A549 (cell line): Measurements from ENCODE around the gene CELF4. TPM values are rescaled to one million over a fixed set of nuclear protein-coding genes. Genes with fewer than 3 reads are reported as not detected.

Experiments used
- ATAC-seq, 2 experiments: fragments of 200-7000 bp in 1 of 2; fragments of >200 bp in 1 of 2; cut with Nextera tagmentation in 1 of 2; cut with Tn5 transposase in 1 of 2; 3 replicates each; pipeline versions ENCODE4 v1.8.0 to v1.9.1; 2018 to 2020; ENCODE audit warnings: mild to moderate bottlenecking in 1 of 2, moderate library complexity in 1 of 2
- CTCF ChIA-PET: fragments of 300-600 bp; sonication (Branson Sonifier 250); formaldehyde crosslinking; extraction: SDS; loops from one replicate; lab custom pipeline; 2021; ENCODE audit warnings: antibody characterized with exemption, inconsistent platforms; lab: Yijun Ruan, JAX
- POLR2A ChIA-PET: fragments of 350-600 bp; formaldehyde crosslinking; extraction: SDS; loops from one replicate; lab custom pipeline; 2021; ENCODE audit warnings: antibody characterized with exemption, inconsistent platforms; lab: Yijun Ruan, JAX
- DNase-seq, 2 experiments: peaks; one replicate each; pipeline versions ENCODE4 v3.0.0 to v3.0.0-alpha.2; 2011 to 2016; ENCODE audit warnings: low read depth in 1 of 2, low spot score in 1 of 2
- FAIRE-seq: peaks from 2 replicates; lab custom pipeline; 2011; peaks lifted over from hg19 to GRCh38; lab: Jason Lieb, UNC
- H3K27ac ChIP-seq, 2 experiments: fragments of >200 bp; sonication (Bioruptor Twin); formaldehyde crosslinking; 3 replicates each; pipeline ENCODE4 v1.5.1; 2016 to 2017
- H3K4me1 ChIP-seq: fragments of >200 bp; sonication (Bioruptor Twin); formaldehyde crosslinking; 3 replicates; pipeline ENCODE4 v1.6.1; 2016
- H3K4me2 ChIP-seq: fragments of >200 bp; sonication (Bioruptor Twin); formaldehyde crosslinking; 3 replicates; pipeline ENCODE4 v1.6.1; 2016
- H3K4me3 ChIP-seq: fragments of >200 bp; sonication (Bioruptor Twin); formaldehyde crosslinking; 3 replicates; pipeline ENCODE4 v1.5.1; 2016
- H3K9me3 ChIP-seq: fragments of >200 bp; sonication (Bioruptor Twin); formaldehyde crosslinking; 3 replicates; pipeline ENCODE4 v1.6.1; 2016
- ATOH8 ChIP-seq: fragments of 250-450 bp; sonication (Bioruptor Pico); IDR thresholded peaks from 2 replicates; pipeline ENCODE4 v1.5.0; 2020; ENCODE audit warnings: low read depth, mild to moderate bottlenecking, moderate library complexity
- CBX8 ChIP-seq: fragments of 200-600 bp; sonication (generic); IDR thresholded peaks from 2 replicates; pipeline ENCODE4 v1.6.1; 2016
- CHD4 ChIP-seq: fragments of 200-600 bp; sonication (generic); IDR thresholded peaks from 2 replicates; pipeline ENCODE4 v1.6.1; 2016; ENCODE audit warnings: antibody characterized with exemption, mild to moderate bottlenecking, borderline replicate concordance
- HDAC2 ChIP-seq: fragments of 200-600 bp; sonication (generic); IDR thresholded peaks from 2 replicates; pipeline ENCODE4 v1.6.1; 2016
- HOXA7 ChIP-seq: fragments of 250-450 bp; sonication (Bioruptor Pico); IDR thresholded peaks from 2 replicates; pipeline ENCODE4 v1.5.0; 2020; ENCODE audit warnings: mild to moderate bottlenecking, moderate library complexity
- HOXB13 ChIP-seq: fragments of 250-450 bp; sonication (Bioruptor Pico); IDR thresholded peaks from 2 replicates; pipeline ENCODE4 v1.5.0; 2020; ENCODE audit warnings: low read depth, mild to moderate bottlenecking, moderate library complexity
- KDM5A ChIP-seq: fragments of 200-600 bp; sonication (generic); IDR thresholded peaks from 2 replicates; pipeline ENCODE4 v1.6.1; 2016; ENCODE audit warnings: antibody characterized with exemption, mild to moderate bottlenecking
- MAFK ChIP-seq: fragments of 450-650 bp; IDR thresholded peaks from 2 replicates; pipeline ENCODE4 v1.6.1; 2014; ENCODE audit not compliant: partially characterized antibody
- MYC ChIP-seq: IDR thresholded peaks from 2 replicates; pipeline ENCODE4 v1.6.1; 2012; ENCODE audit warnings: mild to moderate bottlenecking, inconsistent platforms, low read length, improper control_type of control experiment, borderline replicate concordance
- NPAS2 ChIP-seq: fragments of 250-450 bp; sonication (Bioruptor Pico); IDR thresholded peaks from 2 replicates; pipeline ENCODE4 v1.8.0; 2022; ENCODE audit warnings: mild to moderate bottlenecking, moderate library complexity, borderline replicate concordance
- NR3C1 ChIP-seq: fragments of >200 bp; sonication (Bioruptor Twin); formaldehyde crosslinking; IDR thresholded peaks from 3 replicates; pipeline ENCODE4 v1.6.1; 2017
- POLR2A ChIP-seq: IDR thresholded peaks from 2 replicates; pipeline ENCODE4 v1.6.1; 2012; ENCODE audit warnings: mild to moderate bottlenecking, low read length
- RARB ChIP-seq: fragments of 250-450 bp; sonication (Bioruptor Pico); IDR thresholded peaks from 2 replicates; pipeline ENCODE4 v1.8.0; 2021; ENCODE audit warnings: mild to moderate bottlenecking, moderate library complexity
- RCOR1 ChIP-seq: fragments of 150-350 bp; IDR thresholded peaks from 2 replicates; pipeline ENCODE4 v1.6.1; 2014; ENCODE audit warnings: antibody characterized with exemption, low read length, low read depth
- RFX5 ChIP-seq: fragments of 450-650 bp; IDR thresholded peaks from 2 replicates; pipeline ENCODE4 v1.7.1; 2014; ENCODE audit warnings: antibody characterized with exemption, mild to moderate bottlenecking, moderate library complexity
- SMC3 ChIP-seq: fragments of >200 bp; sonication (Bioruptor Twin); formaldehyde crosslinking; IDR thresholded peaks from 3 replicates; pipeline ENCODE4 v1.6.1; 2018; ENCODE audit warnings: inconsistent platforms
- ZFP36 ChIP-seq: fragments of 450-650 bp; IDR thresholded peaks from 2 replicates; pipeline ENCODE4 v1.6.1; 2014; ENCODE audit warnings: borderline replicate concordance; ENCODE audit not compliant: partially characterized antibody
- WGBS: methylation state at CpG from one replicate; pipeline ENCODE4 v1.1.6; 2017; ENCODE audit errors: missing lambda C conversion rate; 5-methylcytosine and 5-hydroxymethylcytosine counted together
- polyA plus RNA-seq, 4 experiments: library from polyadenylated mRNA; depleted of rRNA in 3 of 4; stranded (reverse); fragments of >200 nt; fragmentation: RNase III in 1 of 4; extraction: RNeasy Plus Mini Kit Qiagen cat#74134 plus additional on column Dnase treatment in 1 of 4; gene quantifications; 2 replicates in 3 of 4; 3 replicates in 1 of 4; pipeline ENCODE4 v1.2.3, GENCODE V29; 2011 to 2017
- TF ChIP-seq, protein P1 (sequence below): fragments of >200 bp; sonication (Bioruptor Twin); formaldehyde crosslinking; IDR thresholded peaks from 2 replicates; pipeline ENCODE4 v1.6.1; 2016
- TF ChIP-seq, protein P2 (sequence below): fragments of 200-600 bp; sonication (generic); IDR thresholded peaks from 2 replicates; pipeline ENCODE4 v1.6.1; 2016; ENCODE audit warnings: antibody characterized with exemption, mild to moderate bottlenecking, moderate library complexity
- TF ChIP-seq, protein P3 (sequence below): fragments of 450-650 bp; IDR thresholded peaks from 2 replicates; pipeline ENCODE4 v1.6.1; 2014; ENCODE audit warnings: antibody characterized with exemption
- TF ChIP-seq, protein P4 (sequence below): fragments of 250-450 bp; sonication (Bioruptor Pico); IDR thresholded peaks from 2 replicates; pipeline ENCODE4 v1.5.0; 2021; ENCODE audit warnings: mild to moderate bottlenecking, moderate library complexity, borderline replicate concordance

CELF4 gene
- polyA plus RNA-seq, 2 of the 4 experiments (the other 2 are of a cell fraction): 0.08 TPM; not detected in 1

- no peak overlapping the region for H3K4me3 ChIP-seq
- FAIRE-seq: no peak
- H3K27ac ChIP-seq: no peak overlapping the region
- POLR2A ChIA-PET: no interaction called here
- TF ChIP-seq, protein P1, sequence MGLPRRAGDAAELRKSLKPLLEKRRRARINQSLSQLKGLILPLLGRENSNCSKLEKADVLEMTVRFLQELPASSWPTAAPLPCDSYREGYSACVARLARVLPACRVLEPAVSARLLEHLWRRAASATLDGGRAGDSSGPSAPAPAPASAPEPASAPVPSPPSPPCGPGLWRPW: no peak
- TF ChIP-seq CBX8: no peak
- TF ChIP-seq, all 56 proteins: peak for 0
- WGBS: 72% methylated on average over 5 of the region's 6 CpGs
- Histone ChIP-seq H3K4me1 (no peaks in the 10 kb centered on the region), H3K4me2 (no peak overlapping the region), H3K9me3 (no peaks in the 10 kb centered on the region)
- ATAC-seq: no peak
- no peak for DNase-seq
- CTCF ChIA-PET: no interaction called here
Measured at GRCh38 chr18:37249895-37250618, 315.5 kb downstream of the CELF4 start.

GRCh38 chr18:37249171-37249886 is 316.3 kb downstream of the CELF4 start:
- no peak for DNase-seq
- WGBS: 48% methylated on average over 8 of the region's 11 CpGs
- Histone ChIP-seq H3K4me3 (no peak overlapping the region), H3K4me1 (no peaks in the 10 kb centered on the region), H3K4me2 (no peak overlapping the region), H3K27ac (no peak overlapping the region), H3K9me3 (no peaks in the 10 kb centered on the region)
- TF ChIP-seq RFX5 (no peak), HOXB13 (CRISPR knock-in tag) (no peak), ZFP36 (no peak), MYC (no peak), NR3C1 (no peak), RARB (CRISPR knock-in tag) (no peak), MAFK (no peak), CHD4 (no peak), NPAS2 (CRISPR knock-in tag) (no peak)
- TF ChIP-seq, protein P2, sequence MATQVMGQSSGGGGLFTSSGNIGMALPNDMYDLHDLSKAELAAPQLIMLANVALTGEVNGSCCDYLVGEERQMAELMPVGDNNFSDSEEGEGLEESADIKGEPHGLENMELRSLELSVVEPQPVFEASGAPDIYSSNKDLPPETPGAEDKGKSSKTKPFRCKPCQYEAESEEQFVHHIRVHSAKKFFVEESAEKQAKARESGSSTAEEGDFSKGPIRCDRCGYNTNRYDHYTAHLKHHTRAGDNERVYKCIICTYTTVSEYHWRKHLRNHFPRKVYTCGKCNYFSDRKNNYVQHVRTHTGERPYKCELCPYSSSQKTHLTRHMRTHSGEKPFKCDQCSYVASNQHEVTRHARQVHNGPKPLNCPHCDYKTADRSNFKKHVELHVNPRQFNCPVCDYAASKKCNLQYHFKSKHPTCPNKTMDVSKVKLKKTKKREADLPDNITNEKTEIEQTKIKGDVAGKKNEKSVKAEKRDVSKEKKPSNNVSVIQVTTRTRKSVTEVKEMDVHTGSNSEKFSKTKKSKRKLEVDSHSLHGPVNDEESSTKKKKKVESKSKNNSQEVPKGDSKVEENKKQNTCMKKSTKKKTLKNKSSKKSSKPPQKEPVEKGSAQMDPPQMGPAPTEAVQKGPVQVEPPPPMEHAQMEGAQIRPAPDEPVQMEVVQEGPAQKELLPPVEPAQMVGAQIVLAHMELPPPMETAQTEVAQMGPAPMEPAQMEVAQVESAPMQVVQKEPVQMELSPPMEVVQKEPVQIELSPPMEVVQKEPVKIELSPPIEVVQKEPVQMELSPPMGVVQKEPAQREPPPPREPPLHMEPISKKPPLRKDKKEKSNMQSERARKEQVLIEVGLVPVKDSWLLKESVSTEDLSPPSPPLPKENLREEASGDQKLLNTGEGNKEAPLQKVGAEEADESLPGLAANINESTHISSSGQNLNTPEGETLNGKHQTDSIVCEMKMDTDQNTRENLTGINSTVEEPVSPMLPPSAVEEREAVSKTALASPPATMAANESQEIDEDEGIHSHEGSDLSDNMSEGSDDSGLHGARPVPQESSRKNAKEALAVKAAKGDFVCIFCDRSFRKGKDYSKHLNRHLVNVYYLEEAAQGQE: no peak
- TF ChIP-seq, protein P3, sequence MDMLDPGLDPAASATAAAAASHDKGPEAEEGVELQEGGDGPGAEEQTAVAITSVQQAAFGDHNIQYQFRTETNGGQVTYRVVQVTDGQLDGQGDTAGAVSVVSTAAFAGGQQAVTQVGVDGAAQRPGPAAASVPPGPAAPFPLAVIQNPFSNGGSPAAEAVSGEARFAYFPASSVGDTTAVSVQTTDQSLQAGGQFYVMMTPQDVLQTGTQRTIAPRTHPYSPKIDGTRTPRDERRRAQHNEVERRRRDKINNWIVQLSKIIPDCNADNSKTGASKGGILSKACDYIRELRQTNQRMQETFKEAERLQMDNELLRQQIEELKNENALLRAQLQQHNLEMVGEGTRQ: no peak
- POLR2A ChIA-PET: no interaction called here
- no peak for FAIRE-seq
- ATAC-seq: no peak
- CTCF ChIA-PET: no interaction called here

GRCh38 chr18:37248281-37248680 is 317.3 kb downstream of the CELF4 start:
- ATAC-seq: no peak
- no peak overlapping the region for H3K27ac ChIP-seq
- no peak for DNase-seq
- FAIRE-seq: no peak
- H3K4me3 ChIP-seq: no peak overlapping the region
- ChIA-PET POLR2A (no interaction called here), CTCF (no interaction called here)
- H3K9me3 ChIP-seq: no peaks in the 10 kb centered on the region
- no peaks in the 10 kb centered on the region for H3K4me1 ChIP-seq
- H3K4me2 ChIP-seq: no peak overlapping the region
- WGBS: 97% methylated on average over 5 of the region's 5 CpGs
- no peak for TF ChIP-seq NPAS2 (CRISPR knock-in tag)
- TF ChIP-seq KDM5A: no peak
- no peak for TF ChIP-seq RARB (CRISPR knock-in tag)
- TF ChIP-seq, protein P2: no peak
- TF ChIP-seq ATOH8: no peak
- TF ChIP-seq, protein P4, sequence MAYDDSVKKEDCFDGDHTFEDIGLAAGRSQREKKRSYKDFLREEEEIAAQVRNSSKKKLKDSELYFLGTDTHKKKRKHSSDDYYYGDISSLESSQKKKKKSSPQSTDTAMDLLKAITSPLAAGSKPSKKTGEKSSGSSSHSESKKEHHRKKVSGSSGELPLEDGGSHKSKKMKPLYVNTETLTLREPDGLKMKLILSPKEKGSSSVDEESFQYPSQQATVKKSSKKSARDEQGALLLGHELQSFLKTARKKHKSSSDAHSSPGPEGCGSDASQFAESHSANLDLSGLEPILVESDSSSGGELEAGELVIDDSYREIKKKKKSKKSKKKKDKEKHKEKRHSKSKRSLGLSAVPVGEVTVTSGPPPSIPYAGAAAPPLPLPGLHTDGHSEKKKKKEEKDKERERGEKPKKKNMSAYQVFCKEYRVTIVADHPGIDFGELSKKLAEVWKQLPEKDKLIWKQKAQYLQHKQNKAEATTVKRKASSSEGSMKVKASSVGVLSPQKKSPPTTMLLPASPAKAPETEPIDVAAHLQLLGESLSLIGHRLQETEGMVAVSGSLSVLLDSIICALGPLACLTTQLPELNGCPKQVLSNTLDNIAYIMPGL (CRISPR knock-in tag): no peak
- no peak for TF ChIP-seq POLR2A
- no peak for TF ChIP-seq HOXA7 (CRISPR knock-in tag)
- TF ChIP-seq RCOR1: no peak
- TF ChIP-seq HDAC2: no peak
- no peak for TF ChIP-seq SMC3
